ENCODE results near the gene KCNJ4.

Gene KCNJ4

DNA sequence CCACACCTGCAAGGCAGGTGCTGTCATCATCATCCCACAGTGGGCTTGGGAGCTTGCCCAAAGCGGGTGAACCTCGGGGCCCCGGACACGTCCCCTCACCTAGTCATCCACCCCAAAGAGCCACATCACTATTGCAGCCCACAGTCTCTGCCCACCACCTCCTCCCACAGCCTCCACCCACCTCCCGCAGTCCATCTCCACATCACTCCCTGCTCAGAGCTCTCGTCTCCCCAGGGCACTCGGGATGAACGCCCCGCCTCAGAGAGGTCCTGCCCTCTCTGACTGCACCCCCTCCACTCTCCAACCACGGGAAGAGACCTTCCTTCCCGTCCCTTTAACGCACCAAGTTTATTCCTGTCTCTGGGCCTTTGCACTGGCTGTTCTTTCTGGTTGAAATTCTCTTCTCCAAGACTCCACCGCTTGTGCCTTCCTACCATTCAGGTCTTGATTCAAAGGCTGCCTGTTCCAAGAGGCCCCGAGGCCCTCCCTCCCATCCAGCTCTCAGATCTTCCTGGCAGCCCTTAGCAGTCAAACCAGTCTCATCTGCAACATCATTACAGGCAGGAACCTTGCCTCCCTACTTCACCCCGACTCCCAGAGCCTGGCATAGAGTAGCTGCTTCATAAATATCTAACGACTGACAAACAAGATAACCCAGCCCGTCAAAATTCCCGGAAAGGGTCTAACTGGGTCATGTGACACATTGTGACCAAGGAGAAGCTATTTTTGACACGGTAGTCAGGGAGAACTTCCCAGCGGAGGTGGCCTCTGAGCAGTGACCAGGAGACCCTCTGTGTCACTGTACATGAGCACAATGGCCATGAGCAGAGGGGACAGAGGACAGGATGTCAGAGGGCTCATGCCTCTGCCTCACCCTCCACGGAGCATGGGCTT, 11.1 kb downstream of the KCNJ4 start:
- TF ChIP-seq ZFX (IDR thresholded peaks at IDR 0.05; ENCODE audit: borderline replicate concordance), result no peak
- TF ChIP-seq, protein P1, sequence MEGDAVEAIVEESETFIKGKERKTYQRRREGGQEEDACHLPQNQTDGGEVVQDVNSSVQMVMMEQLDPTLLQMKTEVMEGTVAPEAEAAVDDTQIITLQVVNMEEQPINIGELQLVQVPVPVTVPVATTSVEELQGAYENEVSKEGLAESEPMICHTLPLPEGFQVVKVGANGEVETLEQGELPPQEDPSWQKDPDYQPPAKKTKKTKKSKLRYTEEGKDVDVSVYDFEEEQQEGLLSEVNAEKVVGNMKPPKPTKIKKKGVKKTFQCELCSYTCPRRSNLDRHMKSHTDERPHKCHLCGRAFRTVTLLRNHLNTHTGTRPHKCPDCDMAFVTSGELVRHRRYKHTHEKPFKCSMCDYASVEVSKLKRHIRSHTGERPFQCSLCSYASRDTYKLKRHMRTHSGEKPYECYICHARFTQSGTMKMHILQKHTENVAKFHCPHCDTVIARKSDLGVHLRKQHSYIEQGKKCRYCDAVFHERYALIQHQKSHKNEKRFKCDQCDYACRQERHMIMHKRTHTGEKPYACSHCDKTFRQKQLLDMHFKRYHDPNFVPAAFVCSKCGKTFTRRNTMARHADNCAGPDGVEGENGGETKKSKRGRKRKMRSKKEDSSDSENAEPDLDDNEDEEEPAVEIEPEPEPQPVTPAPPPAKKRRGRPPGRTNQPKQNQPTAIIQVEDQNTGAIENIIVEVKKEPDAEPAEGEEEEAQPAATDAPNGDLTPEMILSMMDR (IDR thresholded peaks at IDR 0.05), result no peak
- no peak overlapping the region for H3K27ac ChIP-seq

DNA sequence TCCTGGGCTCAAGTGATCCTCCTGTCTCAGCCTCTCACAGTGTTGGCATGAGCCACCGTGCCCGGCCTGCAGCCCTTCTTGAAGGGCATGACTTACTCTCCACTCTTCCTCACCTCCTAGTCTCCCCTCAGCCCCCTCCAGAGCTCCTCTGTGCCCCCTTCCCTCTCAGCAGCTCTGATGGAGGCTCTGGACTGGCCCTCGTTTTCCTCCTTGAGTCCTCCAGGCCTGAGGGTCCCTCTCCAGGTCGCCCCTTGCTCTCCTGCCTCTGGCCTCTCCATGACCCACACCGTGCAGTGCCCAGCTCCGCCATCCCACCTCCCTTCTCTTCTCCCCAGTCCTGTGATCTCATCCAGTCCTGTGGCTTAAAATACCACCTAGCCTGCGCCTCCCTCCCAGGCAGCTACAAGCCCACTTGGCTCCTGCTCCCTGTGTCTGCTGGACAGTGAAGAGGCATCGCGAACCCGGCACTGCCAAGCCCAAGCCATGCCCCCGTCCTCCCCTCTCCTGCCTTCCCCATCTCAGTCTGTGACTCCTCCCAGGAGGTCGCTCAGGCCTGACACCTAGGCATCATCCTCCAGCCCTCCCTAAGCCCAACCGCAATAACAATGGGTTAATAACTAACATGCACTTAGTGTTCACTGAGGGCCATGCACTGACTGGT, 11.9 kb downstream of the KCNJ4 start:
- TF ChIP-seq, protein P1 (IDR thresholded peaks at IDR 0.05), result no peak
- no peak for TF ChIP-seq ZFX (IDR thresholded peaks at IDR 0.05; ENCODE audit: borderline replicate concordance)
- H3K27ac ChIP-seq, result no peak overlapping the region

DNA sequence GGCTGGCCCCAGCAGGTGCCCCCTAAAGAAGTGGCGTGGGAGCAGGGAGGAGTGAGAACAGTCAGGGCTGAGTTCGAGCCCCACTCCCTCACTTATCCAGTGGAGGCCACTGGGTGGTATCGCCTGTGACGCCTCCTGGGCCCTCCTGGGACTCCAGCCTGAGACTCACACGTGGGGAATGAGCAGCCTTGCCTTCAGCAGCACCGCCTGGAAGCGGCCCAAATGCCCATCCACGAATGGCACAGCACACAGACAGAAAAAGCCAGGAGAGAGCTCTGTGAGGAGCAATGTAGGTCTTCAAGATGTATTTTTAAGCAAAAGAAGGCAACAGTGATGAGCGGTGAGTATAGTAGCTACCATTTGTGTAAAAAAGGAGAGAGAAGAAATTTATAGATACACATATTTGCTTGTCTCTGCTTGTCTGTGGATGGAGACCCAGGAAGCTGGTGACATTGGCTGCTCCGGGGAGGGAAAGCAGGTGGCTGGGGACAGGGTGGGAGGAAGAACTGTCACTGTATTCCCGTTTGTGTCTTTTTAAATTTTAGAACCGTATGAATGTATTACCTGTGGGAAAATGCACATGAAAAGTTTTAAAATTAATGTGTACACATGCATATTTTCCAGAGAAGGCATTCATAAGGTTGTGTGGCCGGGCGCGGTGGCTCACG, 13.2 kb downstream of the KCNJ4 start:
- TF ChIP-seq, protein P1 (IDR thresholded peaks at IDR 0.05), result no peak
- TF ChIP-seq ZFX (IDR thresholded peaks at IDR 0.05; ENCODE audit: borderline replicate concordance), result no peak
- H3K27ac ChIP-seq, result no peak overlapping the region

DNA sequence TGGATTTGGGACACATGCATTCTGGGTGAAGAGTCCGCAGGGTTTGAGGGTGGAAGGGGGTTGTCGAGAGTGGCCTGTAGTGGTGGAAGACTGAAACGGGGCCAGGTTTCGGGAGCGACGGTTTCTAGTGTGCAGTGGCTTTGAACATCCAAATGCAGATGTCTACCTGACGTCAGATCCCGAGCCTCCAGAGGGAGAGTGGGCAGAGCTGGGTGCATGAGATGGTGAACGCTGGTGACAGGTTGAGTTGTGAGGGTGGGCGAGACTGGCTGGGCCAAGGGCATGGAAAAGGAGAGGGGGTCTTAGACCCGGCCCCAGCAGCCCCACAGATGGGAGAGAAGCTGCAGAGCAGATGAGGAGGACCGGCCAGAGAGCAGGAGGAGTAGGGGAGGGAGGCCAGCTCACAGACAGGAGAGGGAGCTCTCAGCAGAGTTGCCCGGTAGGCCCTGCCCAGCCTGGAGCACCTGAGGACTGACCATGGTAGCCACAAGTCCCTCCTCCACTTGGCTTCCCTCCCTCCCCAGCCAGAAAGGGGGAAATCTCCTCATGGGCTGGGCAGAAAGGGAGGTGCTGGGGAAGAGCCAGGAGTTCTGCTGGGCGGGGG, 14.2 kb downstream of the KCNJ4 start:
- no peak overlapping the region for H3K27ac ChIP-seq
- TF ChIP-seq, protein P1 (IDR thresholded peaks at IDR 0.05), result no peak
- TF ChIP-seq ZFX (IDR thresholded peaks at IDR 0.05; ENCODE audit: borderline replicate concordance), result no peak

DNA sequence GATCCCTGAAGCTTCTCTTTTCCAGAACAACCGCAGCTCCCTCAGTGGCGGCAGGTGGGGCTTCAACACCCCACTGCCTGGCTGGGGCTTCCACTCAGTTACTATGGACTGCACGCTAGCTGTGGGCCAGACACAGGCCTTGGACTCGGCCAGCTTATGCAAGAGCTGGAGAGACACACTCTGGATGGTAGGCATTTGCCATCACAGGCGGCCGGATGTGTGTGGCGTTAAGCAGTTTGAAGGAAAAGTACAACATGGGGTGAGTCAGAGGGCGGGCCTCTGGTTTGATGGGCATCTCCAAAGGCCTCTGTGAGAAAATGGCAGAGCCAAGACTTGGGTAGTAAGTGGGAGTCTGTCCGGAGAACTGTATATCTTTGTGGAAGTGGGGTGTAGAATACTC, 17.6 kb downstream of the KCNJ4 start:
- TF ChIP-seq, protein P1 (IDR thresholded peaks at IDR 0.05), result no peak
- no peak for TF ChIP-seq ZFX (IDR thresholded peaks at IDR 0.05; ENCODE audit: borderline replicate concordance)
- H3K27ac ChIP-seq, result no peak overlapping the region

DNA sequence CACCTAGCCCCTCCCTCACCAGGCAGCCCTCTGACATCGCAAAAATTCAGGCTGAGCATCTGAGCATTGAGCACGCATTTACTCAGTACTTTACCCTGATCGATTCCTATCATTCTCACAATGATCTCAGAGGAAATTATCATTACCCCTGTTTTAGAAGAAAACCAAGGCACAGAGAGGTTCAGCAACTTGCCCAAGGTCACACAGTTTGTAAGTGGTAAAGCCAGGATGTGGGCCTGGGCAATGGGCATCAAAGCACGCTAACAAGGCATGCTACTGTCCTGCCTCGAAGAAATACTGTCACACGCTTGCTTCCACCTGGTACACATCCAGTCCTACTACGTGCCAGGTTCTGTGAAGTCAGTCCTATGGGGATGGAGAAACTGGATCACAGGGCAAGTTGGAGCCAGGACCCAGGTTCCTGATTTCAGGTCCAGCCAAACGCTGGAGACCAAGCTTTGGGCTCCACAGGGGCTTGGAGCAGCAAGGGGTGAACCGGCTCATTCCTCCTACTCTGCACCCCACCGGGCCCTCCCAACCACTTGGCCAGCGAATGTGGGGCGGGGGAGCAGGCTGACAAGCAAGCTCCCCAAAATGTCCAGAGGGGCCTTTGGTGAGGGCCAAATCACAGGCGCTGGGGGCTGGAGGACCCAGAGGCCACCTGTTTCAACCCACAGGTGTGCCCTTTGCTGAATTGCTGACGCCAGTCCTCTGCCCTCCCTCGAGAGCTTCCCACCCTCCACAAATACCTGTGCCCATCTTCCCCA, 18.2 kb downstream of the KCNJ4 start:
- H3K27ac ChIP-seq, result no peak overlapping the region

More for the DNA sequence above, 18.2 kb downstream of the KCNJ4 start:
- TF ChIP-seq, protein P1 (IDR thresholded peaks at IDR 0.05), result no peak
- TF ChIP-seq ZFX (IDR thresholded peaks at IDR 0.05; ENCODE audit: borderline replicate concordance), result no peak
